ENCODE measurements around the gene FBXO21.

DNA sequence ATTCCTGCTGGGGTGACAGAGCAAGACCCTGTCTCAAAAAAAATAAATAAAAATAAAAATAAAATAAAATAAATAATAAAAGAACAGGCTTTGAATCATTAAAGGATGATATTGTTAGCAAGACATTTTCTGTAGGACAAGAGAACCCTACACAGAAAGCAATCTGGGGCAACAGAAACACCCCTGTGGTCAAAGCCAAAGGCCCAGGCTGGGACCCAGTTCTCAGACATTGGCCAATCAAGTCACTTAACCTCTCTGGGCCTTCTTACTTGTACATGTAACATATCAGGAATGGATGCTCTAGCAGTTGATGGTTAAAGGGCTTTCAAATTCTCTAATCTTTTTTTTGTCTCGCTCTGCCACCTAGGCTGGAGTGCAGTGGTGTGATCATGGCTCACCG lies 55.5 kb downstream of the FBXO21 start:
- TF ChIP-seq, protein P1, sequence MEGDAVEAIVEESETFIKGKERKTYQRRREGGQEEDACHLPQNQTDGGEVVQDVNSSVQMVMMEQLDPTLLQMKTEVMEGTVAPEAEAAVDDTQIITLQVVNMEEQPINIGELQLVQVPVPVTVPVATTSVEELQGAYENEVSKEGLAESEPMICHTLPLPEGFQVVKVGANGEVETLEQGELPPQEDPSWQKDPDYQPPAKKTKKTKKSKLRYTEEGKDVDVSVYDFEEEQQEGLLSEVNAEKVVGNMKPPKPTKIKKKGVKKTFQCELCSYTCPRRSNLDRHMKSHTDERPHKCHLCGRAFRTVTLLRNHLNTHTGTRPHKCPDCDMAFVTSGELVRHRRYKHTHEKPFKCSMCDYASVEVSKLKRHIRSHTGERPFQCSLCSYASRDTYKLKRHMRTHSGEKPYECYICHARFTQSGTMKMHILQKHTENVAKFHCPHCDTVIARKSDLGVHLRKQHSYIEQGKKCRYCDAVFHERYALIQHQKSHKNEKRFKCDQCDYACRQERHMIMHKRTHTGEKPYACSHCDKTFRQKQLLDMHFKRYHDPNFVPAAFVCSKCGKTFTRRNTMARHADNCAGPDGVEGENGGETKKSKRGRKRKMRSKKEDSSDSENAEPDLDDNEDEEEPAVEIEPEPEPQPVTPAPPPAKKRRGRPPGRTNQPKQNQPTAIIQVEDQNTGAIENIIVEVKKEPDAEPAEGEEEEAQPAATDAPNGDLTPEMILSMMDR (conservative IDR thresholded peaks at IDR 0.05; ENCODE audit: low read length): no peak
- TF ChIP-seq EZH2phosphoT487 (IDR thresholded peaks at IDR 0.05; ENCODE audit: borderline replicate concordance, low read depth, low read length): no peak

Data from OCI-LY7 (cell line).